PC-9 (cell line): ENCODE results near the gene DLG2. TPM values are rescaled to one million over a fixed set of nuclear protein-coding genes. Genes with fewer than 3 reads are reported as not detected.

Source experiments
- BruUV-seq: library from RNA; stranded (reverse); fragments of 400-500 nt; replicated peaks from 2 replicates; lab custom pipeline; 2021; lab: Mats Ljungman, UMichigan
- CTCF ChIA-PET: fragments of 300-600 bp; sonication (Branson Sonifier 250); formaldehyde crosslinking; loops from one replicate; lab custom pipeline; 2022; ENCODE audit warnings: antibody characterized with exemption; lab: Charles Lee
- POLR2A ChIA-PET: fragments of 300-600 bp; sonication (Branson Sonifier 250); formaldehyde crosslinking; loops from one replicate; lab custom pipeline; 2022; ENCODE audit warnings: antibody characterized with exemption; ENCODE audit not compliant: unreplicated experiment; lab: Charles Lee
- DNase-seq, 2 experiments: peaks; one replicate each; pipeline versions ENCODE4 v3.0.0 to v3.0.0-alpha.2; 2015 to 2022; ENCODE audit warnings: mixed read lengths in 1 of 2
- H2AFZ ChIP-seq: fragments of 200-600 bp; sonication (generic); 2 replicates; pipeline ENCODE4 v1.8.1; 2017; ENCODE audit warnings: antibody characterized with exemption
- H3F3A ChIP-seq: fragments of 200-600 bp; sonication (generic); 2 replicates; pipeline ENCODE4 v1.8.1; 2017; ENCODE audit warnings: antibody characterized with exemption, mild to moderate bottlenecking, low read depth; ENCODE audit not compliant: insufficient read depth
- H3K27ac ChIP-seq: fragments of 200-600 bp; sonication (generic); 2 replicates; pipeline ENCODE4 v1.6.1; 2016; ENCODE audit warnings: mixed run types
- H3K27me3 ChIP-seq: fragments of 200-600 bp; sonication (generic); 2 replicates; pipeline ENCODE4 v1.6.1; 2016; ENCODE audit warnings: low read depth, mixed run types; ENCODE audit not compliant: insufficient read depth
- H3K36me3 ChIP-seq: fragments of 200-600 bp; sonication (generic); 2 replicates; pipeline ENCODE4 v1.6.1; 2016; ENCODE audit warnings: low read depth, mixed run types
- H3K4me1 ChIP-seq: fragments of 200-600 bp; sonication (generic); replicated peaks from 2 replicates; pipeline ENCODE4 v1.6.1; 2016; ENCODE audit warnings: mixed run types; ENCODE audit not compliant: insufficient read depth
- H3K4me2 ChIP-seq: fragments of 200-600 bp; sonication (generic); 2 replicates; pipeline ENCODE4 v1.6.1; 2017; ENCODE audit warnings: mixed run types
- H3K4me3 ChIP-seq: fragments of 200-600 bp; sonication (generic); 2 replicates; pipeline ENCODE4 v1.6.1; 2016; ENCODE audit warnings: mixed run types
- H3K79me2 ChIP-seq: fragments of 200-600 bp; sonication (generic); 2 replicates; pipeline ENCODE4 v1.6.1; 2017; ENCODE audit warnings: low read depth, mixed run types
- H3K9me2 ChIP-seq: fragments of 200-600 bp; sonication (generic); 2 replicates; pipeline ENCODE4 v1.8.1; 2017; ENCODE audit warnings: mild to moderate bottlenecking; ENCODE audit not compliant: insufficient read depth
- H3K9me3 ChIP-seq: fragments of 200-600 bp; sonication (generic); 2 replicates; pipeline ENCODE4 v1.8.1; 2016; ENCODE audit warnings: low read depth; ENCODE audit not compliant: insufficient read depth
- H4K20me1 ChIP-seq: fragments of 200-600 bp; sonication (generic); 2 replicates; pipeline ENCODE4 v1.8.1; 2017; ENCODE audit not compliant: insufficient read depth
- EZH2 ChIP-seq: fragments of 200-600 bp; sonication (generic); IDR thresholded peaks from 2 replicates; pipeline ENCODE4 v1.8.0; 2017; ENCODE audit warnings: antibody characterized with exemption, low read depth
- intact Hi-C: fragments of 100-400 bp; cut with micrococcal nuclease; formaldehyde crosslinking; loops from one replicate; pipeline ENCODE4 v1.10.0; 2022; ENCODE audit not compliant: unreplicated experiment
- total RNA-seq: library from RNA; stranded (reverse); gene quantifications from 2 replicates; pipeline ENCODE4 v1.2.3, GENCODE V29; 2021
- TF ChIP-seq, protein P1 (sequence below): fragments of 200-600 bp; sonication (generic); conservative IDR thresholded peaks from 2 replicates; pipeline ENCODE4 v1.6.1; 2017; ENCODE audit warnings: mixed run types, antibody characterized with exemption, mild to moderate bottlenecking, moderate library complexity

DLG2 gene
- total RNA-seq, 1 experiment from 2014 or later = 6.4 TPM

DNA sequence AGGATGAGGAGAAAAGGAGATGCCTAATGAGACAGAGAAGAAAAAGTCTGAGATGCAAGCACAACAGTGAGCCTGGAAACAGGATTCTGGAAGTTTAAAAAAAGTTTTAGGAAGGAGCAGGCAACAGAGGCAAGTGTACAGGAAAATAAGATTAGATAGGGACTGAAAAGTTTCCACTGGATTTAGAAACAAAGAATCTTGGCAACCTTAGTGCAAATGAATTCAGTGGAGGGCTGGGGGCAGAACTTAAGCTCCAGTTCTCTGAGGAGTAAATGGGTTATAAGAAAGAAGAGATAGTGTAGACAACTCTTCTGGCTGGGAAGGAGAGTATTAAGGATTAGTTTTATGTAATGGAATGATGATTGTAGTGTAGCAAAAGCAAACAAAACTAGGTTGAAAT lies 1712.1 kb downstream of the DLG2 start:
- no peak overlapping the region for H3K27ac ChIP-seq
- H3K9me2 ChIP-seq = no peaks in the 10 kb centered on the region
- no peaks in the 10 kb centered on the region for H3K27me3 ChIP-seq
- TF ChIP-seq, protein P1, sequence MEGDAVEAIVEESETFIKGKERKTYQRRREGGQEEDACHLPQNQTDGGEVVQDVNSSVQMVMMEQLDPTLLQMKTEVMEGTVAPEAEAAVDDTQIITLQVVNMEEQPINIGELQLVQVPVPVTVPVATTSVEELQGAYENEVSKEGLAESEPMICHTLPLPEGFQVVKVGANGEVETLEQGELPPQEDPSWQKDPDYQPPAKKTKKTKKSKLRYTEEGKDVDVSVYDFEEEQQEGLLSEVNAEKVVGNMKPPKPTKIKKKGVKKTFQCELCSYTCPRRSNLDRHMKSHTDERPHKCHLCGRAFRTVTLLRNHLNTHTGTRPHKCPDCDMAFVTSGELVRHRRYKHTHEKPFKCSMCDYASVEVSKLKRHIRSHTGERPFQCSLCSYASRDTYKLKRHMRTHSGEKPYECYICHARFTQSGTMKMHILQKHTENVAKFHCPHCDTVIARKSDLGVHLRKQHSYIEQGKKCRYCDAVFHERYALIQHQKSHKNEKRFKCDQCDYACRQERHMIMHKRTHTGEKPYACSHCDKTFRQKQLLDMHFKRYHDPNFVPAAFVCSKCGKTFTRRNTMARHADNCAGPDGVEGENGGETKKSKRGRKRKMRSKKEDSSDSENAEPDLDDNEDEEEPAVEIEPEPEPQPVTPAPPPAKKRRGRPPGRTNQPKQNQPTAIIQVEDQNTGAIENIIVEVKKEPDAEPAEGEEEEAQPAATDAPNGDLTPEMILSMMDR = no peak
- no peak for TF ChIP-seq EZH2
- H3K9me3 ChIP-seq = no peaks in the 10 kb centered on the region
- BruUV-seq = no TSS peak
- no peaks in the 10 kb centered on the region for H3F3A ChIP-seq
- intact Hi-C loops = no loop called here
- H3K4me2 ChIP-seq = no peak overlapping the region
- H3K79me2 ChIP-seq = no peaks in the 10 kb centered on the region
- H2AFZ ChIP-seq = no peak overlapping the region
- H4K20me1 ChIP-seq = no peaks in the 10 kb centered on the region
- no peaks in the 10 kb centered on the region for H3K36me3 ChIP-seq
- CTCF ChIA-PET = no interaction called here
- POLR2A ChIA-PET = no interaction called here
- no peak for DNase-seq
- no peaks in the 10 kb centered on the region for H3K4me1 ChIP-seq
- no peak overlapping the region for H3K4me3 ChIP-seq

DNA sequence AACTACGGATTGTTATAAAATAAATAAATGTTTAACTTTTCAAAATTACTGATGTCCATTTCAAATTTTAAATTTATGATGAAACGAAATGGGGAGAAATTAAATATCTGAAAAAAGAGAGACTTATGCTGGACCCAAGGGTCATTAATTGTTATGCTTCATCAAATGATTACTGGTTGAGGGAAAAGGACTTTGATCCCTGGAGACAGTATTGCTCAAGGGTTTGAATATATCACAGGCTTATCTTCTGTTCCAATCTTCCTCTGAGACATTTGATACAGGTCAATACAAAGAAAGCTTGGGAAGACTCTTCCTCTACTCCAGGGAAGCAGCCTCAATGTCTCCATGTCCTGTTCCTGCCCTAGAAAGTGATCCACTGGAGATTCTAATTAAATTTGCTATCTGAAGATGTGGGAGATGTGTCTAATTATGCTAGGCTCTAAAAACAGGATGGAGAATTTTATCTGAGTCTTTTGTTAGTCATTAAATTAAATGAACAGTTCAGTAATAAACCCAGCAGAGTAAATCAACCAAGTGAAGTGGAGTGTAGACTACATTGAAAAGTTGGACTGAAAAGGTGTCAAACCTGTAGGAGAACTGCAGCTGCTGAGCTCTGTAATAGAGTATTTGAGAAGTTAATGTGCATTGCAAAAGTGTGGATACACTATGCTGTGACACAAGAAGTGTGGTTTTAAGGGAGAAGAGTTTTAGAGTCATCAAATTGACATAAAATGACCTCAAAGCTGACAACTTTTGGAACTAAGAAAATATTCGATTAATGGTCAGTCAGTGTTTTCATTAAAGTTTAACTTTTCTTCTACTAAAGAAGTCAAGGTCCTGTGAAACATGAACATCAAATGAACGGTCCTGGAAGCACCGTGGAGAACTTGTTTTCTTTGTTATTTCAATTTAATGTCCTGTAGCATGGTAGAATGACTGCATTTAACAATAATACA lies 1717.3 kb downstream of the DLG2 start:
- Histone ChIP-seq H4K20me1 (no peaks in the 10 kb centered on the region), H3F3A (no peaks in the 10 kb centered on the region), H2AFZ (no peak overlapping the region), H3K36me3 (no peaks in the 10 kb centered on the region), H3K27me3 (no peaks in the 10 kb centered on the region), H3K27ac (no peak overlapping the region), H3K79me2 (no peaks in the 10 kb centered on the region), H3K4me3 (no peak overlapping the region), H3K4me2 (no peak overlapping the region), H3K9me2 (no peaks in the 10 kb centered on the region; the same call in 1 of the 2 replicates), H3K9me3 (no peaks in the 10 kb centered on the region), H3K4me1 (no peaks in the 10 kb centered on the region)
- CTCF ChIA-PET = no interaction called here
- POLR2A ChIA-PET = no interaction called here
- no peak for TF ChIP-seq EZH2
- TF ChIP-seq, protein P1 = no peak
- no peak for DNase-seq
- BruUV-seq = no TSS peak
- intact Hi-C loops = no loop called here

DNA sequence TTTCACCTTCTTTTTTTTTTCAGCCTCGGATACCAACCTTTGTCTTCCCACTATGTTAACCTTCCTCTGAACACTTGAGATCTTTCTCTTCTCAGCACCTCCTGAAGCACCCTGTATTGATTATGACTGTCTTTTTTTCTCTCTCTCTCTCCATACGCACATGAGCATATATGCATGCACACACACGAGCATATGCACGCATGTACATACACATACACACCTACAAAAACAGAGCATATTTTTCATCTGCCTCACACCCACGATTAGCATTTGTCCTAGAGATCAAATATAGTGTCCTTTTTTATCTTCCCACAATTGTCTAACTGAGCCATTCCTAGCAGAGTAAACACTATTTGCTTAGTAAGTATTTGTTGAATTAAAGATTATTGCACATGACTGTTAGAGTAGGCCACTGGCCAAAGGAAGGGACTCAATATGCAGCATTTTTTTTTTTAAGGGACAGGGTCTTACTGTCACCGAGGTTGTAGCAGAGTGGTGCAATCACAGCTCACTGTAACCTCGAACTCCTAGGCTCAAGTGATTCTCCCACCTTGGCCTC lies 1718.8 kb downstream of the DLG2 start:
- Histone ChIP-seq H3K4me3 (no peak overlapping the region), H3K9me3 (no peaks in the 10 kb centered on the region), H4K20me1 (no peaks in the 10 kb centered on the region), H3K27me3 (no peaks in the 10 kb centered on the region), H3K4me1 (no peaks in the 10 kb centered on the region), H3K36me3 (no peaks in the 10 kb centered on the region), H3K27ac (no peak overlapping the region), H3F3A (no peaks in the 10 kb centered on the region), H3K79me2 (no peaks in the 10 kb centered on the region), H3K4me2 (no peak overlapping the region), H3K9me2 (no peaks in the 10 kb centered on the region; the same call in 1 of the 2 replicates), H2AFZ (no peak overlapping the region)
- POLR2A ChIA-PET = no interaction called here
- CTCF ChIA-PET = no interaction called here
- no TSS peak for BruUV-seq
- no peak for DNase-seq
- no peak for TF ChIP-seq EZH2
- TF ChIP-seq, protein P1 = no peak
- intact Hi-C loops = no loop called here
